HepG2 (cell line): ENCODE data around the gene RASL10A. TPM values are rescaled to one million over a fixed set of nuclear protein-coding genes. Genes with fewer than 3 reads are reported as not detected.
A peak's percentile ranks its signal among the peaks of the same experiment; 100 is the strongest.

Experiments used
- ATAC-seq: fragments of 200-7000 bp; cut with Tn5 transposase; 3 replicates; pipeline ENCODE4 v1.9.1; 2020; ENCODE audit warnings: mild to moderate bottlenecking, moderate library complexity
- BruUV-seq: library from RNA; stranded (reverse); fragments of 400-500 nt; replicated peaks from 2 replicates; lab custom pipeline; 2021; lab: Mats Ljungman, UMichigan
- CTCF ChIA-PET: fragments of 300-600 bp; formaldehyde crosslinking; extraction: SDS; loops from one replicate; lab custom pipeline; 2021; ENCODE audit warnings: low total read pairs, inconsistent platforms, low intra/inter-chr PET ratio; lab: Yijun Ruan, JAX
- POLR2A ChIA-PET: fragments of 350-600 bp; sonication (Branson Sonifier 250); formaldehyde crosslinking; loops from one replicate; lab custom pipeline; 2020; ENCODE audit warnings: antibody characterized with exemption, inconsistent platforms; lab: Yijun Ruan, JAX
- DNase-seq: peaks from one replicate; pipeline ENCODE4 v3.0.0-alpha.2; 2015; ENCODE audit warnings: low spot score
- FAIRE-seq: peaks from 3 replicates; lab custom pipeline; 2011; peaks lifted over from hg19 to GRCh38; lab: Jason Lieb, UNC
- H2AFZ ChIP-seq: one replicate; pipeline ENCODE4 v1.6.1; 2011; ENCODE audit warnings: low read length, inconsistent platforms
- H3K27ac ChIP-seq: fragments of 300-600 bp; 3 replicates; pipeline ENCODE4 v1.8.0; 2011; ENCODE audit warnings: mixed run types, mild to moderate bottlenecking, mixed read lengths, low read length, inconsistent platforms; ENCODE audit not compliant: insufficient read depth; ENCODE audit errors: extremely low read length
- H3K27me3 ChIP-seq, 2 experiments: fragments of 200-600 bp in 1 of 2; 2 replicates in 1 of 2; 3 replicates in 1 of 2; pipeline versions ENCODE4 v1.6.0 to v1.8.0; 2011; ENCODE audit warnings: low read length in 2 of 2, mild to moderate bottlenecking in 2 of 2, moderate library complexity in 2 of 2, inconsistent platforms in 1 of 2; ENCODE audit not compliant: insufficient read depth in 2 of 2, control insufficient read depth in 1 of 2
- H3K36me3 ChIP-seq, 2 experiments: fragments of 200-600 bp in 1 of 2; replicated peaks in 1 of 2; 2 replicates in 1 of 2; 3 replicates in 1 of 2; pipeline versions ENCODE4 v1.5.1 to v1.8.0; 2011; ENCODE audit warnings: low read length in 2 of 2, inconsistent platforms in 1 of 2; ENCODE audit not compliant: insufficient read depth in 2 of 2, control insufficient read depth in 1 of 2
- H3K4me1 ChIP-seq: 2 replicates; pipeline ENCODE4 v1.5.1; 2012; ENCODE audit warnings: low read length, inconsistent platforms; ENCODE audit not compliant: insufficient read depth
- H3K4me2 ChIP-seq: 2 replicates; pipeline ENCODE4 v1.6.0; 2011; ENCODE audit warnings: low read depth, low read length, inconsistent platforms
- H3K4me3 ChIP-seq, 3 experiments: fragments of 200-600 bp in 1 of 3; sonication (generic), shearing (Covaris generic) in 1 of 3; replicated peaks in 1 of 3; 2 replicates each; pipeline ENCODE4 v1.5.1; 2011 to 2016; ENCODE audit warnings: low read length in 3 of 3, inconsistent platforms in 2 of 3, low read depth in 2 of 3, mild to moderate bottlenecking in 2 of 3, control low read depth in 1 of 3, mixed read lengths in 1 of 3; ENCODE audit not compliant: insufficient read depth in 1 of 3
- H3K79me2 ChIP-seq: one replicate; pipeline ENCODE4 v1.6.1; 2011; ENCODE audit warnings: low read length, inconsistent platforms; ENCODE audit not compliant: insufficient read depth
- H3K9ac ChIP-seq: 2 replicates; pipeline ENCODE4 v1.6.0; 2011; ENCODE audit warnings: mild to moderate bottlenecking, low read depth, low read length, inconsistent platforms; ENCODE audit not compliant: insufficient read depth
- H3K9me3 ChIP-seq: 2 replicates; pipeline ENCODE4 v1.5.1; 2012; ENCODE audit warnings: mild to moderate bottlenecking, low read length
- H4K20me1 ChIP-seq: 2 replicates; pipeline ENCODE4 v1.6.0; 2011; ENCODE audit warnings: inconsistent platforms, mild to moderate bottlenecking, low read length, moderate library complexity; ENCODE audit not compliant: insufficient read depth
- ARHGAP35 ChIP-seq: sonication (generic); formaldehyde crosslinking; IDR thresholded peaks from 2 replicates; pipeline ENCODE4 v1.9.0; 2022; ENCODE audit warnings: mild to moderate bottlenecking, inconsistent platforms, moderate library complexity, missing genetic modification reagents, borderline replicate concordance
- ATF6 ChIP-seq: sonication (generic); formaldehyde crosslinking; conservative IDR thresholded peaks from 2 replicates; pipeline ENCODE4 v1.4.0; 2020; ENCODE audit warnings: missing genetic modification reagents
- EHMT2 ChIP-seq: fragments of 200-600 bp; sonication (generic); IDR thresholded peaks from 2 replicates; pipeline ENCODE4 v1.7.0; 2017; ENCODE audit warnings: antibody characterized with exemption, low read depth, low read length, borderline replicate concordance
- FOSL2 ChIP-seq: sonication (generic); formaldehyde crosslinking; IDR thresholded peaks from 2 replicates; pipeline ENCODE4 v1.4.0; 2020; ENCODE audit warnings: missing genetic modification reagents
- GLI4 ChIP-seq: sonication (generic); formaldehyde crosslinking; IDR thresholded peaks from 2 replicates; pipeline ENCODE4 v1.5.1; 2020; ENCODE audit warnings: missing genetic modification reagents, mild to moderate bottlenecking, moderate library complexity, borderline replicate concordance
- HIVEP1 ChIP-seq: sonication (generic); formaldehyde crosslinking; IDR thresholded peaks from 2 replicates; pipeline ENCODE4 v1.4.0; 2020; ENCODE audit warnings: mild to moderate bottlenecking, missing genetic modification reagents
- MAZ ChIP-seq, 2 experiments: sonication (generic) in 1 of 2; formaldehyde crosslinking in 1 of 2; IDR thresholded peaks; 2 replicates each; pipeline versions ENCODE4 v1.5.0 to v1.6.1; 2012 to 2020; ENCODE audit warnings: low read depth in 2 of 2, mild to moderate bottlenecking in 2 of 2, borderline replicate concordance in 1 of 2, improper control_type of control experiment in 1 of 2, low read length in 1 of 2, missing genetic modification reagents in 1 of 2, moderate library complexity in 1 of 2
- SALL2 ChIP-seq: sonication (generic); formaldehyde crosslinking; IDR thresholded peaks from 2 replicates; pipeline ENCODE4 v1.8.1; 2023; ENCODE audit warnings: mild to moderate bottlenecking, missing genetic modification reagents, inconsistent platforms
- SRSF4 ChIP-seq: fragments of 200-400 bp; formaldehyde crosslinking; IDR thresholded peaks from one replicate; pipeline ENCODE4 v1.6.1; 2018; ENCODE audit warnings: mild to moderate bottlenecking, low read depth, low read length, moderate library complexity; ENCODE audit not compliant: poor library complexity, severe bottlenecking
- TAF1 ChIP-seq: sonication (generic); formaldehyde crosslinking; IDR thresholded peaks from 2 replicates; pipeline ENCODE4 v1.4.0; 2020; ENCODE audit warnings: missing genetic modification reagents
- THYN1 ChIP-seq: sonication (generic); formaldehyde crosslinking; IDR thresholded peaks from 2 replicates; pipeline ENCODE4 v1.8.1; 2023; ENCODE audit warnings: low read depth, mild to moderate bottlenecking, moderate library complexity, missing genetic modification reagents, borderline replicate concordance
- ZBTB33 ChIP-seq: sonication (generic); formaldehyde crosslinking; IDR thresholded peaks from 2 replicates; pipeline ENCODE4 v1.4.0; 2020; ENCODE audit warnings: missing genetic modification reagents
- WGBS: methylation state at CpG from one replicate; pipeline ENCODE4 v1.1.6; 2017; ENCODE audit warnings: low lambda C conversion rate; 5-methylcytosine and 5-hydroxymethylcytosine counted together
- in situ Hi-C: cut with HindIII; loops from 2 replicates; pipeline ENCODE4 v1.10.0; 2017; ENCODE audit warnings: low pct_unique_long_range_greater_than_20kb; ENCODE audit not compliant: extremely low pct_ligation_motif_present
- intact Hi-C: fragments of 100-400 bp; cut with micrococcal nuclease; formaldehyde crosslinking; loops from one replicate; pipeline ENCODE4 v1.10.0; 2022; ENCODE audit not compliant: unreplicated experiment
- polyA plus RNA-seq, 8 experiments: library from polyadenylated mRNA; depleted of rRNA in 3 of 8; stranded (reverse) in 7 of 8; unstranded in 1 of 8; fragments of >200 nt; fragmentation: Illumina TruSeq in 4 of 8; extraction: Trizol in 4 of 8; gene quantifications; 2 replicates each; pipeline versions ENCODE4 v1.2.1 to v1.2.3, GENCODE V29; 2011 to 2016; ENCODE audit warnings: low read depth in 4 of 8, missing spikeins in 1 of 8, mixed read lengths in 1 of 8; ENCODE audit not compliant: insufficient read depth in 1 of 8
- total RNA-seq, 5 experiments: library from RNA; depleted of rRNA; stranded (reverse); fragments of >200 nt; fragmentation: Illumina TruSeq; extraction: Trizol; gene quantifications; 2 replicates each; pipeline ENCODE4 v1.2.3, GENCODE V29; 2016; ENCODE audit warnings: low read depth in 1 of 5

The RASL10A gene
- total and polyA plus RNA-seq, 2 of the 13 experiments (the other 11 are each of a cell fraction or from before 2014, with no cell fraction given): 0.05 to 0.22 TPM

DNA sequence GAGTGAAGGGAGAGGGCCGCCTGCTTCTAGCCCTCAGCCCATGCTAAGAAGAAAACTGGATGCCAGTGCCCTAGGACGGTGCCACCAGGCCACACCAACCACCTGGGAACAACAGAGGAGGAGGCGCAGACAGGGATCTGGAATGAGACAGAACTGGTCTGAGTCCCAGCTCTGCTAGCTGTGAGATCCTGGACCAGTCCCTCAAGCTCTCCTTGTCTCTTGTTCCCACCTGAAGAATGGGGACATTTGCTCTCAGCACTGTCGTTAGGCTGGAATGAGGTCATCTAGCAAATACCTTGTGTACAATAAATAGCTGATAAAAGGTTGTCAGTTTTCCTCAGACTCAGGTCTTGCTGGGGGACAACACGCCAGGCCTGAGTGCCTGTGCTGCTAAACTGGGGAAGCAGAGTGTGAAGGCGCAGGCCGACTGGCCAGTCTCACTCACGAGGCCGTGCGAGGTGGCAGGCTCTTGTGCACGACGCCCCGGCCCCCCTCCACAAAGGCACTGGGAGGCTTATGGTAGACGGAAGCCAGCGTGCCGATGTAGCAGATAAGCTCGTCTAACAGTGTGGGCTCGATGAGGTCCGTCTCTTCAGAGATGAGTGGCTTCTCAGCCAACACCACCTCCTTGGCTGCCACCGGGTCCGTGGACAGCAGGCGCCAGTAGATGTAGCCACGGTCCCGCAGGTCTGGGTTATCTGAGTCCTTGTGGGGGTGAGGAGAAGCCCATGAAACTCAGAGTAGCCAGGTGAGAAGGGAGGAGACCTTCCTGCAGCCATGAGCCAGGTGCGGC is 25.8 kb upstream of the RASL10A start:
- Histone ChIP-seq H4K20me1 (no peaks in the 10 kb centered on the region), H3K79me2 (no peaks in the 10 kb centered on the region), H3K9ac (no peak overlapping the region), H2AFZ (no peak overlapping the region), H3K4me1 (peaks cover 32% of the 10 kb centered on the region), H3K27me3 (no peaks in the 10 kb centered on the region), H3K4me2 (no peak overlapping the region), H3K27ac (peak overlapping the region; percentile 54), H3K4me3 (no peak overlapping the region), H3K36me3 (peaks cover 20 to 45% of the 10 kb centered on the region in 2 experiments; a peak in 4 of 5 replicates), H3K9me3 (no peaks in the 10 kb centered on the region)
- TF ChIP-seq SRSF4 (no peak), MAZ (IDR thresholded peaks at IDR 0.05; ENCODE audit: borderline replicate concordance, low read depth, low read length) (no peak), MAZ (CRISPR knock-in tag; IDR thresholded peaks at IDR 0.05; ENCODE audit: low read depth) (no peak)
- ATAC-seq: no peak
- in situ Hi-C loops: no loop called here
- intact Hi-C loops: no loop called here
- no peak for DNase-seq
- no peak for FAIRE-seq
- BruUV-seq: no TSS peak
- ChIA-PET CTCF (no interaction called here), POLR2A (no interaction called here)
- 98% methylated on average over 23 of the region's 25 CpGs for WGBS

DNA sequence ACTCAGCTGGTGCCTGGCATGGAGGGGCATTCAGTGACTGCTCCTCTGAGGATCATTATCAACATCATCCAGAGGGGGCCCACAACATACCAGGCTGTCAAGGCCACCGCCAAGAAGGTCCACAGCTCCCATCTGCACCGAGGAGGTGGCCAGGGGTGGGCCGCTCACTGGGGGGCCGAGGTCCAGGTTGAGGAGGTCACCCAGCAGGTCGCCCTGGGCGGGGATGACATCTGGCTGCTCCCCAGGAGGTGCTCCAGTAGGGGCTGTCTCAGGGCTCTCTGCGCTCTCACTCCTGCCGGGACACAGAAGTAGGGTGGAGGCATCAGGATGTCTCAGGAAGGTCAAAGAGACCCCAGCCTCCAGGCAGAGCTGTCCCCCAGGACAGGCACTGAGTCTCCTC is 25.1 kb upstream of the RASL10A start:
- Histone ChIP-seq H3K4me3 (no peak overlapping the region), H3K4me2 (no peak overlapping the region), H2AFZ (no peak overlapping the region), H3K36me3 (peaks cover 18 to 40% of the 10 kb centered on the region in 2 experiments), H4K20me1 (no peaks in the 10 kb centered on the region), H3K4me1 (peaks cover 34% of the 10 kb centered on the region), H3K79me2 (no peaks in the 10 kb centered on the region), H3K9me3 (no peaks in the 10 kb centered on the region), H3K9ac (no peak overlapping the region), H3K27me3 (no peaks in the 10 kb centered on the region), H3K27ac (no peak overlapping the region)
- ATAC-seq: no peak
- CTCF ChIA-PET: no interaction called here
- POLR2A ChIA-PET: no interaction called here
- DNase-seq: no peak
- no TSS peak for BruUV-seq
- in situ Hi-C loops (no loop called here), intact Hi-C loops (no loop called here)
- 100% methylated on average over 2 of the region's 8 CpGs for WGBS
- no peak for FAIRE-seq
- TF ChIP-seq ARHGAP35 (CRISPR knock-in tag) (no peak), ZBTB33 (CRISPR knock-in tag) (no peak), GLI4 (no peak), SALL2 (CRISPR knock-in tag) (no peak), EHMT2 (no peak), FOSL2 (CRISPR knock-in tag) (no peak), THYN1 (CRISPR knock-in tag) (no peak), TAF1 (CRISPR knock-in tag) (no peak), ATF6 (CRISPR knock-in tag) (no peak), HIVEP1 (no peak)
